Right lobe of liver (tissue), 4 donors: Measurements from ENCODE around the gene MYO1B.

Experiments
- CTCF ChIP-seq, 4 donors: fragments of 200-600 bp in 3 of 4; fragments of 450-650 bp in 1 of 4; IDR thresholded peaks; one replicate each; pipeline versions ENCODE4 v1.5.1 to v1.8.0; 2016 to 2022; ENCODE audit warnings: antibody characterized with exemption in 4 of 4, mild to moderate bottlenecking in 2 of 4
- POLR2A ChIP-seq: fragments of 450-650 bp; IDR thresholded peaks from one replicate; pipeline ENCODE4 v1.6.1; 2017; ENCODE audit warnings: antibody characterized with exemption, mild to moderate bottlenecking
- donor health status: DM: no; HTN: no; CAD: no.
- donor health status: DM: no; HTN: no; CAD: no.
- donor health status: DM: no; HTN: yes; CAD: no.

DNA sequence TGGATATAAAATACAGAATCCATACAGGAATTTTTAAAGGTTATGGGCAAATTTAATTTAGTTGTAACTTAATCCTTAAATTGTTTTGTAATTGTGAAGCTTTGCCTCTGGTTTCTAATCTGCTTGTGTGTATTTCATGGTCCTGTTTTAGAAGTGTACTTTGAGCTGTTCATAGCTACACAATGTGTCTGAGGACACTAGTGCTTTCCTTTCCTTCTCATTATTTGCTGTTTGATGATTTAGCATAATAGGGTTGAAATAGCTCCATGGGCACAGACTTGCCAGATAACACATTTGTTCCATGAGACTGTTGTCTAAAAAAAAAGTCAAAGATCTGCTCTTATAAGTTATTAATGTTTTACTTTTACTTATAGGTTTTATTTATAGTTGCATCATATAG is 134.2 kb downstream of the MYO1B start:
- TF ChIP-seq CTCF (IDR thresholded peaks at IDR 0.05) (no peak), POLR2A (no peak)
